ENCODE measurements around the gene BCAN.

BCAN gene

DNA sequence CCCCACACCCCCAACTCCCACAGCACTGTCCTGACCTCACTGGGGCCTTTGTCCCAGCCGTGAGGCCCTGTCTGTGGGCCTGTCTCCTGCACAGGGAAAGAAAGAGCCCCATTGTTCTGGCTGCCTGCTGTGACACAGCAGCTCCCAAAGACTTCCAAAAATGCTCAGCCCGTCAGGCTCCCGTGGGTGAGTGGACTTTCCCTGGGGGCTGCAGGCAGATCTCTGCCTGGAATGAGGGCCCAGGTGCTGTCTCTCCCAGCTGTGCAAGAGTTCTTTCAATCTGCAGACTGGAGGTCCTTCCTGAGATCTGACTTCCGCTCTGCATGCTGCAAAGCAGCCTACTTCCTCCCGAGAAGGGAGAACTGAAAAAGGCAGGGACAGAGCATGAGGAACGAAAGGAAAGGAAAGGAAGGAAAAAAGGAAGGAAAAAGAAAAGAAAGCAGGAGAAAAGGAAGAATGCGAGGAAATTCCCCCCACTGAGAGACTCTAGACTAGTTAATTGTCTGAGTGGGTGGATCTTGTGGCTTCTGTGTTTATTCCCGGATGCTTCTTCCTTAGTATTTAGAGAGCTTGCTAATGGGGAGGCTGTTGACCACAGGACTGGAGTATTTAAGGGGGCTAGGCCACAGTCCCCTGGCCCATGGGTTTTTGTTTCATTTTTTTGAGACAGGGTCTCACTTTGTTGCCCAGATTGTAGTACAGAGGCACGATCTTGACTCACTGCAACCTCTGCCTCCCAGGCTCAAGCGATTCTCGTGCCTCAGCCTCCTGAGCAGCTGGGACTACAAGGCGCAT is 20.3 kb downstream of the BCAN start:
- no peak for DNase-seq (ENCODE audit: low read depth)

DNA sequence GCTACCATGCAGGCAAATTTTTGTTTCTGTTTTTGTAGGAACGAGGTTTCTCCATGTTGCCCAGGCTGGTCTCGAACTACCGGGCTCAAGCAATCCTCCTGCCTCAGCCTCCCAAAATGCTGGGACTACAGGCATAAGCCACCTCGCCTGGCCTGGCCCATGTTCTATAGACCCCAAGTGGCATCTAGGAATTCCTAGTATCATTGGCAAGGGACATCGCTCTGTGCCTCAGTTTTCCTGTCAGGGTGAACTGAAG is 20.8 kb downstream of the BCAN start:
- DNase-seq (ENCODE audit: low read depth) = no peak

DNA sequence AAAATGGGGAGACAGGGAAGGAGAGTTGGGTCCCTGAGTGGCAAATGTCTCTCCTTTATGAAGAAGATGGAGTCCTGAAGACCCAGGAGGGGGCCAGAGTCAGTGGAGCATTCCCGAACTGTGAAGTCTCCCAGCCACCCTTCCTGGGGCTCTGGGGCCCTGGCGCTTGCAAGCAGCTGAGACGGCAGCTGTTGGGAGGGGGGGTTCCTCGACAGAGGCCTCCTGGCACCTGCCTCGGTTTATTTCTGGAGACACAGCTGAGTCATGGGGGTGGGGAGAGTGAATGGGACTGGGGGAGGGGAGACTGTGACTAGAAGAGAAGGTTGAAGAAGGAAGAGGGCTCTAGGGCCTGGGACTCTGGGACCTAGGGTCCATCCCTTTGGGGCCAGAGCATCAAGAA is 21.3 kb downstream of the BCAN start:
- no peak for DNase-seq (ENCODE audit: low read depth)

DNA sequence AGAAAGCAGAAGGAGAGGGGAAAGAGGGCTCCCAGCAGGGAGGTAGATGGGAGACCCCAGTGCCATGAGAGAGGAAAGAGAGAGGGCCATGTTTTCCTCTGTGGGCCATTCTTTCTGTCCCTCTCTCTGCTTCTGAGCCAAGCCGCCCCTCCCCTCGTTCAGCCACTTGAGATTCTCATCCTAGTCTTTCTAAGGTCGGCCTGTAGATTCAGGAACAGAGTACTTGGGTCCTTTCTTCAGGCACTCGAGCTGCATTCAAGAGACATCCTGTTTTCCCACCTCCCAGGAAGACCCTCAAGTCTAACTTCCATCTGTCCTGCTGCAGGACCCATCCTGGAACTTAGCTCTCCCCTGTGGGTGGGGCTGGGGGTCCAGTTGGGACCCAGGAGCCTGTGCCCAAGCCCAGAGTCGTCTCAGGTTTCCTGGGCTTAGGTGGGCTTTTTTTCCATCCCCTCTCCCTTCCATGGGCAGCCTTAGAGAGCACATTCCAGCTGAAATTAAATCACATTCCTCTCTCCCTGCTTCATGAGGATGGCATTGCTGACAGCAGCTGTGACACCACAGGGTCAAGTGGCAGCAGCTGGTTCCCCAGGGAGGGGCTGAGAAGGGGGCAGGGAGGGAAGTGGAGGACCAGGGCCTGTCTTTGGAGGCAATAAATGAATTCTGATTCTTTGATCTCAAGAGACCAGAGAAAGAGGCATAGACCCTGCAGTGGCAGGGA is 22.3 kb downstream of the BCAN start:
- DNase-seq (ENCODE audit: low read depth) = no peak

DNA sequence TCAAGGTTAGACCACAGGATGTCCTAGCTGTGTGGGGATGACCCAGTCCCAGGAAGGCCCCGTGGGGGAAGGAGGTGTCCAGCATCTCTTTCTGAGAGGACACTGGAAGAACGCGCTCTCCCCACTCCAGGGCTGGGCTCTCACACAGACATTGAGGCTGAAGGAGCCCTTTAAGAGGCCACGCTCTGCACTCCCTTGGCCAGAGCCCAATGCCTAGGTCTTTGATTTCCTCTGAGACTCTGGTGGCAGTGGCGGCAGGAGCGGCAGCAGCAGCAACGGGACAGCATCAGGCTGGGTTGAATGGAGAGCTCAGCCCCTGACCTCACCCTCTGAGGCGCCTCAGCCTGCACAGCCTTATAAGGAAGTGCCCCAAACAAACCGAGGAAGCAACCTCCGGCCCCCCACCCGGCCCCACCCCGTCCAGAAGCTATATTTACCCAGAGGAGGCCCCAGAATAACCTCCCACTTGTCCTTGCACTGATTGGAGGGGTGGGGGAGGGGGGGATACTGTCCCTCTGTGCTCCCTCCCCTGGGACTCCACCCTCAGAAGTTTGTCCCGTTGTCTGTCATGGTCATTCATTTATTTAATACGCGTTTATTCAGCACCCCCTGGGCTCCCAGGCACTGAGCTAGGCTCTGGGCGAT is 23.0 kb downstream of the BCAN start:
- DNase-seq (ENCODE audit: low read depth) = no peak

DNA sequence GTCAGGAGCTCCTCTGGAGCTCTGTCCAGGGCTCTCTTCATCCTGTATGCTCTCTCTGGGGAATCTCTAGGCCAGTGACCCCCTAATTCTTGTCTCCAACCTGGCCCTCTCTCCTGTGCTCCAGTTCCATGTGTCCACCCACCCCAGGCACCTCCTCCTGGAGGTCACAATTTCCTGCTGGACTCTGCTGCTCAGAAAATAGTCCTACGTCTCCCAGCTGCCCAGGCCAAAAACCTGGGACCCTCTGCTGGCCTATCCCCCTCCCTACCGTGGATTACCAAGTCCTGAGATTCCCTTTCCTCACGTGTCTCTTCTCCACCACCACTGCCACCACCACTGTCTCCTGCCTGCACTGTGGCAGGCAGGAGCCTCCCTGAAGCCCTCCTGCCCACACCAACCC is 23.6 kb downstream of the BCAN start:
- no peak for DNase-seq (ENCODE audit: low read depth)

DNA sequence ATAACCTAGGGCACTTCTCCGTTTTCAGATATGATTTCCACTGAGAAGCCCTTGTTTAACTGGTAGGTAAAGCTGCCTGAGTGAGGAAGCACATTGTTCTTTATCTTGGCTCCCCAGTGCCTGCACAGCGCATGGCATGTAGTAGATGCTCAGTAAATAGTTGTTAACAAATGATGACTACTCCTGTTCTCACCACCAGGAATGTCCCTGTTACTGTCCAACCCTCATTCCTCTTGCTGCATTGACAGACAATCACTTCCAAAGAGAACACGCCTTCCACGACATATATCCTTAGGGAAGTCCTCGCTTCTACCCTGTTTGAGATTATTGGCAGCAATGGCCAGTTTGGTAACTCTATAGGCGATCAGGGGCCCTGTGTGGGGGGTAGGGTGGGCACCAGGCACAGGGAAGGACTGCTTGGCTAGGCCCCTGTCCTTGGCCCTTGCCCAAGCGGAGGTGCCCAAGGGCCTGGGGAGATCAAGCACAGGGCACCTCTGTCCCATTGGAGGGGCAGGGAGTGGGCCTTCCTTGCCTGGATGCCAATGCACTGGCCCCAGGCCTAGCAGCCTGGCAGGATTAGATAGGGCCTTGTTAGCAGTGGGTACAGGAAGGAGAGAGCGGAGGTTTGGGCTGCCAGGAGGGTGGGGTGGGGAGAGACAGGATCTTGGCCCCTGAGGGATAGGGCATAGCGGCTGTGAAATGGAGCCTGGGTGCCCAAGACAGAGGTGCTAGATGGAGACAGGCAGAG is 25.1 kb downstream of the BCAN start:
- DNase-seq (ENCODE audit: low read depth) = no peak

DNA sequence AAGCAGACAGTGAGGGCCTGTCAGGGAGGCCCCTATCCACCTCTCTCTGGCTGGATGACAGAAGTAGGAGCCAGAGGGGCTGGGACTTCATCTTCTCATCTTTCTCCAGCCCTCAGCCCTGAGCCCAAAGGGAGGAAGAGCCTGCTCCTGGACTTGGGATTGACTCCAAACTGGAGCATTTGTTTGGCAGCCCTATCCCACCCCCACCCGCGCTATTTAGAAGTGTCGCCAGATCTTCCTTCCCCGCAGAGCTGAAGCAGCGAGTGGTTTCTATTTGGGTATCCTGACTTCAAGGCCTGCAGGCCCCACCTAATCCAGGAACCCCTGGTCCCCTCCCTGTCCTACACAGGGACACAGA is 25.7 kb downstream of the BCAN start:
- no peak for DNase-seq (ENCODE audit: low read depth)

DNA sequence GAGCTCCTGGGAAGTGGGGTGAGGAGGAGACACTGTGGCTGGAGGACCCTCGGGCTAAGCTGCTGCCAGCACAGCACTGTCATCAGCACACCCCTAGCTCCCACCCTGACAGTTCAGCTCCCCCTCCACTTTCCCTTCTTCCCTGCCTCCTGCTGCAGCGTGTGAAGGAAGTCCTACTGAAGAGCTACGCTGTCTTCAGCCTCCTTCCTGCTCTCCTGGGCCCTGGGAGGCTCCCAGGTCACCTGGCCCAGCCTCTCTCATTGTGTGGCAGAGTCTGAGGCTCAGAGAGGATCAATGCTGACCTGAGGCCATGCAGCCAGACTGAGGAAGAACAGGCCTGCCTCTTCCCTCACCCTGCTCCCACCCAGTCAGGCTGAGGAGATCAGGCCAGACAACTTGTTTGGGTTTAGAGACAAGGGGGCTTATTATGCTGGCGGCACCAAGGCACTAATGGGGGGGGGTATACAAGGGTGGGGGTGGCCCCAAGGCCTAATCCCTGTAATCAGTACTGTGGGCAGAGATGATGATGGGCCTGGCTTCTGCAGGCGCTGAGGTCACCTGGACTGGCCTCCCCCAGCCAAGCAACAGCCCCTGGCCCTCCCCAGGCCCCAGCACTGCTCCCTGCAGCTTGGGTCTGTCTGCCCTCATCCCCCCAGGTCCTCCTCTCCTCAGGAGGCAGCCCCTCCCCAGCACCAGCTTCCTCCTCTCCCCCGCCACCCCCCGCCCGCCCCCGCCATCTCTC is 26.2 kb downstream of the BCAN start:
- DNase-seq (ENCODE audit: low read depth) = no peak

DNA sequence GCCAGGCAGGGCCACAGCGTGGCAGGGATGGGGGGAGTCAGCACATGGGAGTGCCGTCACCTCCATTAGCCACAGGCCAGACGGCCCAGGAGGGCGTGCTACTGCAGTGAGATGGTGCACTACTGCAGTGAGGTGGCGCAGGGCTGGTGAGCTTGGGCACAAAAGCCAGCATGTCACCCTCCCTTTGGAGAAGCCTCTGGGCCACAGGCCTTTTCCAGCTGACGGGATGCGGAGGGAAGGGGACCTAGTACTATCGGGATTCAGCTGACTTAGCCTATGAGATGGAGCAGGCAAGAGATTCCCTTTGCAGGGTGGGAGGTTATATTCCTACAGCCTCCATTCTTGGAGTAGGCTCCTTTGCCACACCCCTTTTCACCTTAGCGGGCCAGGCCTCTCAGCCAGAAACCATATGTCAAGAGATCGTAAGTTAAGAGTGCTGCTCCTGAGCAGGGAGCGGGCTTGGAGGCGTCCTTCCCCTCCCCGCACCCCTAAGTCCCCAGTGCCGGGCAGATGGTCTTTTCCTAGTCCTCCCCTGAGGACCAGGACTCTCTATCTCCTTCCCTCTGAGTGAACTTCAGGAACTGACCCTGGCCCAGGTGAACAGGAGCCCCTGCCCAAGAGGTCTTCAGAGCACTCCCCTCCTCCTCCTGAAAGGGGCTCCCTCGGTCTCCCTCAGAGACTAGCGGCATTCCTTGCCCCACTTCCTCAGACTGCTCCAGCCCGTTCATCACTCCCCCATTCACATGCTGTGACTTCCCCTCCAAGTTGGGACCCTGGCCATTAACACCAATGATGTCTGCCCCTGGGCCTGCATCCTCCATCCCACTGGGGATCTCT is 27.1 kb downstream of the BCAN start:
- DNase-seq (ENCODE audit: low read depth) = no peak

DNA sequence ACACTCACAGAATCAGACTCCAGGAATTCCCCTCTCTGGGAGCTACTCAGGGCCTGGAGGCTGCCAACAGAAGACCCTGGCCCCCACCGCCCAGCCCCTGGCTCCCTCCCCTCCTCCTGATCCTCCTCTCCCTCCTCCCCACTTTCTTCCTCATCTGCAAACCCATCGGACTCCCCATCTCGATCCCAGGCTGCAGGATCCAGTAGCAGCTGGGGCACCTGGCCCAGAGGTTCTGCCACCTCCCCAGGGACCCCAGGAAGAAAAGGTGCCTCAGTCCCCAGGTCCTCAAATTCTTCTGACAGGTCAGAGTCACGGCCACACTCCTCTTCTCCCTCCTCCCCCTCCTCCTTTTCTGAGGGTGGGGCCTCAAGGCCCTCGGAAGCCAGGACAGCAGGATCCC is 27.9 kb downstream of the BCAN start:
- DNase-seq (ENCODE audit: low read depth) = no peak

DNA sequence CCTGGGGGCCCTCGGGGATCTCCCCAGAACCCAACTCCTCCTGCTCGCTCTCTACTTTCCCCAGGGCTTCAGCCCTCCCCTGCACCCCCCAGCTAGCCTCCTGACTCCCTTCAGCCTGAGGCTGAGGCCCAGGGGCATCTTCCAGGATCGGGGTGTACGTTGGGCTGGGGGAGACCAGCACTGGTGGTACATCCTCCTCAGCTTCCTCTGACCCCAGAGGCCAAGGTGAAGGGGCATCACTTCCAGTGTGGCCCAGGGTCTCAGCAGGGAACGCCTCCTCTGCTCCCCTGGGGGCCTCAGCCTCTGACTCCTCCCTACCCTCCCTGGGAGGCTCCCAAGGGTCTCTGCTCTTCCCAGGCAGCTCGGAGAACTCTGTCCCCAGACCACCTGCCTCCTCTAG is 28.4 kb downstream of the BCAN start:
- DNase-seq (ENCODE audit: low read depth) = no peak

DNA sequence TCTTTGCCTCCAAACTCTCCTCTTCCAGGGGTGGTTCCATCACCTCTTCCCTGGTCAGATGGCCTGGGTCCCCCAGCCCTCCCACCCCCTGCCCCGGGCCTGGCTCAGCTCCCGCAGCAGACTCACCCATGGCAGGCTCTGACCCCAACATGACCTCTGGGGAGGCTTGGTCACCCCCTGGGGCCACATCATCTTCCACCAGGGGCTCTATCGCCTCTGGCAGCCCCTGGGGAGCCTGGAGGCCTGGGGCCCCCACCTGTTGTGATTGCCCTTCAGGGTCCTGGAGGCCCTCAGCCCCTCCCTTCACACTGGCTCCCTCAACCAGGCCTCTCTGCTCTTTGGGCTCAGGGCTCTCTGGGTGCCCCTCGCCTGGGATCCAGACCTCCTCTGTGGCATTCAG is 28.9 kb downstream of the BCAN start:
- DNase-seq (ENCODE audit: low read depth) = no peak

DNA sequence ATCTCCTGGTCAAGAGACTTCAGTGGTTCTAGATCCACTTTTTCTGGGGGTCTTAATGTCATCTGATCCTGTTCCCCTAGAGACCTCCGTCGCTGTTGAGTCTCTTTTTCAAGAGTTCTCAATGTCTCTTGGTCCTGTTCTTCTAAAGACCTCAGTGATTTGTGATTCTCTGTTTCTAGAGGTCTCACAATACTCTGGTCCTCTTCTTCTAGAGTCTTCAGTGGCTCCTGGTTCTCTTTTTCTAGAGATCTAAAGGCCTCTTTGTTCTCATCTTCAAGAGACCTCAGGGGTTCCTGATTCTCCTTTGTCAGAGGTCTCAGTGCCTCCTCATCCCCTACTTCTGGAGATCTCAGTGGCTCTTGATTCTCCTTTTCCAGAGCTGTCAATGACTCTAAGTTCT is 29.9 kb downstream of the BCAN start:
- no peak for DNase-seq (ENCODE audit: low read depth)

DNA sequence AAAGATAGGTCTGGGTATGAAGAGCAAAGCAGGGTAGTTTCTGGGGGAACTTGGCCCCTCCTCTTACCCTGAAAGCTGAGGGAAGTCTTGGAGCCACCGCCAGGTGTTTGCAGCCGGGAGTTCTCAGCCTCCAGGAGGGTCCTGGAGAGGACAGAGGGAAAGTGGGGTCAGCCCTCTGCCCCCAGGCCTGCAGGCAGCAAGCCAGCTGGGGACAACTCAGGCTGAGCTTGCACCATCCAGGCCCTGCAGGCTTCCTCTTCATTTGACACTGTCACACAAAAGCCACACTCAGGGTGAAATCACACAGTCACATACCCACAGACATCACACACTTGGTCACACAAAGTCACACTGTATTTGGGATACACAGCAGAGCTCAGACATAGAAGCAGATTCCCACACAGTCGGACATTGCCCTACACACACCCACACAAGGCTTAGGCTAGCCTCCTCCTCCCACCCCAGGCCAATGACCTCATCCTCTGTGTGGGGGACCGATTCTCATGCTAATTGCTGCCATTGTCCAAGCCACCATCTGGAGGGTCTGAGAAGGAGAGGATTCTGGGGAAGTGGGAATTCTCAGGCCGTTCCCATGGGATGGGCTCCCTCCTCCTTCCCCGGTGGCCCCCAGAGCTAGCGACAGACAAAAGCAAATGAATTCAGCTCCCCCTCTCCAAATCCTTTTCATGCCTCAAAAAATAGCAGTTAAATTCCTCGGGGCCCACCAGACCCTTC is 31.6 kb downstream of the BCAN start:
- no peak for DNase-seq (ENCODE audit: low read depth)

DNA sequence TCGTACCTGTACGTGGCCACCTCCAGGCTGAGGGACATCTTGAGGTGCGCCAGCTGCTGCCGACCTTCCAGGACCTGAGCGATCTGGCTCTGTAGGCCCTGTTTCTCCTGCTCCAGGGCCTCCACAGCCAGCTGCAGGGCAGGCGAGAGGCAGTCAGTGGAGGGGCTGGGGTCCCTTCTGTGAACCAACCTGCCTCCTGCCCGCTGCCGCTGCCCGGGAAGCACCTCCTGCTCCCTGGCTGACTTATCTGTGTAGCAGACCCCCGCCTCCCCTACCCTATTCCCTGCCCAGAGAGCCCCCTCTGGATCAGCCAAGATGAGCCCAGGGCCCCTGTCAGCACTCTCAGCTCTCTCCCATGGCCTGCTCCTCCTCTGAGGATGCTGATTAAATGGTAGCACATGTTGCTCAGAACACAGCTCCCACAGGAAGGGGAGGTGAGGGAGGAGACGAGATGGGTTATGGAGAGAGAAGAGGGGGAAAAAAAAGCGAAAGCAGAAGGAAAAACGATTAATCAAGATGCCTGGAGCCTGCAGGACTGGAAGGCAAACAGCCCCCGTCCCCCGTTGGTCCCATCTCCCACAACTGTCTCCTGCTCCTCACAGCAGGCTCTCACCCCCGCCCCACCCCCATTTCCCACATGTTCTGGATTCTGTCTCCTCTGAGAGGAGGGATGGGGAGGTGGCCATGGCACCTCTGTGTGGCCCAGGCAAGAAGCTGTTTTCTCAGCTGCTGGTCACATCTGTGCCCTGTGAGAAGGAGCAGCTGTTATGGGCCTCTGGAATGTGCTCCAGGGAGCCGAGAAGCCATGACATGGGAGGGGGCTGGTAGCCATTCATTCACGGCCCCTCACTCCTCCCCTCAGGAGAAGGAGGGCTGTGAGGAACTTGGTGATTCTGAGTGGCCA is 33.5 kb downstream of the BCAN start:
- no peak for DNase-seq (ENCODE audit: low read depth)

DNA sequence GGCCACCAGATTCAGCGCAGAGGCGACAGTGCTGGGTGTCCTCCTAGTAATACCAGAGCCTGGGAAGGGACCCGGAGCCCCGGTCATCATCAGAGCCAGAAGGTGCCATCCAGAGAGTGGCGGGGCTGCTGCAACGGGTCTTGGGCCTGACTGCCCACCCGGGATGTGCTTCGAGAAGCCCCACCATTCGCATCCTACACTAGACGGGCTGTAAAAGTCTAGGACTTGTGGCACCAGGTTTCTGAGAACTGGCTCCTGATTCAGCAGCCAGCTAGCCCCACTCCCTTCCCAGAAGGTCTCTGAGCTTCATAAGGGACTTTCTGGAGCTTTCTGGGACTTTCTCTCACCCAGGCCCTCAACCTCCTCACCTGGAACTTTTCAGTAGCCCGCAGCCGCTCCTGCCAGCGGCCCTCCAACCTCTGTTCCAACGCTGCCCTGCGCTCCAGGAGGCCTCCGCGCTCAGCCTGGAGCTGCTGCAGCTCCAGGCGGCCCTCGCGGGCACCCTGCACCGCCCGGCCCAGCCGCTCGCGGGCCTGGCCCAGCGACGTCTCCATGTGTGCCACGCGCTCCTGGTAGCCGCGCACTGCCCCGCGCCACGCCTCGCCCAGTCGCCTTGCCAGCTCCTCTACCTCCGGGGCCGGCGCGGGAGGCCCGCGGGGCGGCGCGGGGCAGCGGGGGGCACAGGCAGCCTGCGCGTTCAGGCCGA is 34.4 kb downstream of the BCAN start:
- no peak for DNase-seq (ENCODE audit: low read depth)

DNA sequence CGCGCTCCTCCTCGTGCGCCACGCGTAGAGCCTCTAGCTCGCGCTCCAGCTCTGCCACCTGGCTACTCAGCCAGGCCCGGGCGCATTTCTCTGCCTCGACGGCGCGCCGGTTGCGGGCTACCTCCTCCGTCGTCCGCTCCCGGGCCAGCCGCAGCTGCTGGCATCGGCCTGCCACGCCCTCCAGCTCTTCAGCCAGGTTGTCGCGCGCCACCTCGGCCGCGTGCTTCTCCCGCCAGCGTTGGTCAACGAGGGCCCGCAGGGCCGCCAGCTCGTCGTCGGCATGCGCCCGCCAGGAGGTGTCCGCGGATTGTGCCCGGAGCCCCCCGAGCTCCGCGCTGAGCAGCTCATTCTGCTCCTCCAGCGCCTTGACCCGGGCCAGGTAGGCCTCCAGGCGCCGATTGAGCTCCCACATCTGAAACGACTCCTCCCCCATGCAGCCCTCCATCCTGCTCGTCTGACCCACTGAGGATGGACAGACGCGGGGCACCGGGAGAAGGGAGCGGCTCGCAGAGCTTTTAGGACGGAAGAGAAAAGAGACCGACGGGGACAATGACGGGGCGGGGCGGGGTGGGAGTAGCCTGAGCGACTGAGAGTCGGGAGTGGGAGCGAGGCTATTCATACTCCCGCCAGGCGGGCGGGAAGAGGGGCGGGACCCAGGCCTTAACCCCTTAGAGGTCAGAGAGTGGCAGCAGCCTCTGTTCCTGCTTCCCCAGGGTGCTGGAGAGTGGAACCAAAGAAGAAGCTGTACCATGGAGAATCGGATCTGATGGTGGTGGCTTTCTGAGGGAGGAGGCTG is 35.1 kb downstream of the BCAN start, which contains the start of gene NES:
TSS of gene NES (minus strand) at position 588 of the 796 bp plus-strand sequence. CDS start at position 445, 143 bp downstream.
- no peak for DNase-seq (ENCODE audit: low read depth)
